ENCODE data around the gene TRIL.

The TRIL gene

DNA sequence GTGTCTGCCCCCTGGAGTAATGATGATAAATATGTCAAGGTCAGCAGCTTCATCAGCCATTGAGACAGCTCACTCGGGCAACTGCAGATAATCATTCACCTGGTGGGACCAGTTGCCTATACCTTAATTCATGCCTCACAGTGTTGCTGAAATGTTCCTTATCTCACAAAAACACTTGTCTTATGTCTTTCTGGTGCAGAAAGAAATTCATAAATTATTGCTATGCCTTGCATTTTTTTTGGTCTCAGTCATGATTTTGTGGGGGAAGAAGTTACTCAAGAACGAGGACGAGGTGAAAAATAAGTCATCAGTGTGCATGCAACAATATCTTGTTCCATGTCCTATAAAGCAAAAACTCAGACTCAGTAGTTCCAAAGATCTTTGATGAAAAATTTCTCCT, 16.0 kb downstream of the TRIL start:
- ChIA-PET CTCF (interaction anchor here (3.3 to 31.0 kb wide), 4 partner anchors 4 to 164 kb away, joined by 19 to 767 read pairs (median 396); partner anchors contain the start of gene TRIL), POLR2A (no interaction called here)
- no peak for DNase-seq (ENCODE audit: low read depth, low spot score)
- H3K4me3 ChIP-seq (ENCODE audit: low read depth, low read length), result no peak overlapping the region
- TF ChIP-seq, protein P1, sequence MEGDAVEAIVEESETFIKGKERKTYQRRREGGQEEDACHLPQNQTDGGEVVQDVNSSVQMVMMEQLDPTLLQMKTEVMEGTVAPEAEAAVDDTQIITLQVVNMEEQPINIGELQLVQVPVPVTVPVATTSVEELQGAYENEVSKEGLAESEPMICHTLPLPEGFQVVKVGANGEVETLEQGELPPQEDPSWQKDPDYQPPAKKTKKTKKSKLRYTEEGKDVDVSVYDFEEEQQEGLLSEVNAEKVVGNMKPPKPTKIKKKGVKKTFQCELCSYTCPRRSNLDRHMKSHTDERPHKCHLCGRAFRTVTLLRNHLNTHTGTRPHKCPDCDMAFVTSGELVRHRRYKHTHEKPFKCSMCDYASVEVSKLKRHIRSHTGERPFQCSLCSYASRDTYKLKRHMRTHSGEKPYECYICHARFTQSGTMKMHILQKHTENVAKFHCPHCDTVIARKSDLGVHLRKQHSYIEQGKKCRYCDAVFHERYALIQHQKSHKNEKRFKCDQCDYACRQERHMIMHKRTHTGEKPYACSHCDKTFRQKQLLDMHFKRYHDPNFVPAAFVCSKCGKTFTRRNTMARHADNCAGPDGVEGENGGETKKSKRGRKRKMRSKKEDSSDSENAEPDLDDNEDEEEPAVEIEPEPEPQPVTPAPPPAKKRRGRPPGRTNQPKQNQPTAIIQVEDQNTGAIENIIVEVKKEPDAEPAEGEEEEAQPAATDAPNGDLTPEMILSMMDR (IDR thresholded peaks at IDR 0.05; ENCODE audit: insufficient read depth, low read length, missing control alignments), result no peak

DNA sequence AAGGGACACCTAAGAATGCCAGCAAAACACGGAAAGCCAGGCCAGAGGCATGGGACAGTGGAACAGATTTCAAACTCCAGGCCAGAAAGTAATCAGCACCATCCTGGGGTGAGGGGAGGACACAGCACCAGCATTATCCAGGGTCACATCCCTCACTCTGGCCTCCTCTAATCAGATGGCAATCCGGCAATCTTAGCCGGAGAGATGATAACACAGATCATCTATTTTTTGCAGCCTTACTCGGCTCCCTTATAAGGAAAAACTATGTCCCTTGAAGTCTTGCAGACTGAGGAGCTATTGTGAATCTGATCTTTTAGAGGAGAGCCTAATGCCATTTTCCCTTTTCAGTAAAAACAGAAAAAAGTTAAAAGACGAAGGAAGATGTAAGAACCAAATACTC, 16.5 kb downstream of the TRIL start:
- H3K4me3 ChIP-seq (ENCODE audit: low read depth, low read length), result no peak overlapping the region
- DNase-seq (ENCODE audit: low read depth, low spot score), result no peak
- ChIA-PET POLR2A (no interaction called here), CTCF (interaction anchor here (3.3 to 31.0 kb wide), 4 partner anchors 4 to 165 kb away, joined by 19 to 767 read pairs (median 396); partner anchors contain the start of gene TRIL)
- TF ChIP-seq, protein P1 (IDR thresholded peaks at IDR 0.05; ENCODE audit: insufficient read depth, low read length, missing control alignments), result no peak

DNA sequence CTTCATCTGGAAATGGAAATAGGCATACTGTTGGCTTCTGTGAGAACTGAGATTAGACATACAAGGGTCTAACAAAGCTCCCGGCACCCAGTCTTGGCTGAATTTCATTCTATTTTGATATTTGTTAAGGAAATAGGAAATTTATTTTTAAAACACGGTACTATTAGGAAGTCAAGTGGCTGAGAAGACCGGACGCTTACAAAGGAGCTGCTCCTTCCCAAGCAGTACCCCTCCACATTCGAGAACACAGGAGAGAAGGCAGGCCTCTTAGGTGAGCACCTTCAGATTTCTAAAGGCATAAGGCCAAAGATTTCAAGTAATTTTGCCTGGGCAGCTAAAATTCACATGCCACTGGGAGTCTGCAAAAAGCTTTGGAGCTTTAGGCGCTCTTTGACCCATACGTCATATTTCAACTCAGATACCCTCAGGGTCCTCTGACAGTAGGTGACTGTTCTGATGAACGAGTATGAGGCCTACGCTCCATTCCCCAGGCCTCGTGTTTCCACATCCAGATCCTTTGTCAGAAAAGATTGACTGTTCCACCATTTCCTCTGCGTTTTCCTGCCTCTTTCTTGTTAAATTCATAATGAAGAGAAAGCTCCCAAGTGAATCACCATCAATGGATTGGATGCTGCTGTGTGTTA, 17.3 kb downstream of the TRIL start:
- no peak overlapping the region for H3K4me3 ChIP-seq (ENCODE audit: low read depth, low read length)
- ChIA-PET CTCF (interaction anchor here (0.9 to 31.0 kb wide), 5 partner anchors 5 to 165 kb away, joined by 3 to 767 read pairs (median 25); partner anchors contain the start of gene TRIL), POLR2A (no interaction called here)
- TF ChIP-seq, protein P1 (IDR thresholded peaks at IDR 0.05; ENCODE audit: insufficient read depth, low read length, missing control alignments), result no peak
- no peak for DNase-seq (ENCODE audit: low read depth, low spot score)

DNA sequence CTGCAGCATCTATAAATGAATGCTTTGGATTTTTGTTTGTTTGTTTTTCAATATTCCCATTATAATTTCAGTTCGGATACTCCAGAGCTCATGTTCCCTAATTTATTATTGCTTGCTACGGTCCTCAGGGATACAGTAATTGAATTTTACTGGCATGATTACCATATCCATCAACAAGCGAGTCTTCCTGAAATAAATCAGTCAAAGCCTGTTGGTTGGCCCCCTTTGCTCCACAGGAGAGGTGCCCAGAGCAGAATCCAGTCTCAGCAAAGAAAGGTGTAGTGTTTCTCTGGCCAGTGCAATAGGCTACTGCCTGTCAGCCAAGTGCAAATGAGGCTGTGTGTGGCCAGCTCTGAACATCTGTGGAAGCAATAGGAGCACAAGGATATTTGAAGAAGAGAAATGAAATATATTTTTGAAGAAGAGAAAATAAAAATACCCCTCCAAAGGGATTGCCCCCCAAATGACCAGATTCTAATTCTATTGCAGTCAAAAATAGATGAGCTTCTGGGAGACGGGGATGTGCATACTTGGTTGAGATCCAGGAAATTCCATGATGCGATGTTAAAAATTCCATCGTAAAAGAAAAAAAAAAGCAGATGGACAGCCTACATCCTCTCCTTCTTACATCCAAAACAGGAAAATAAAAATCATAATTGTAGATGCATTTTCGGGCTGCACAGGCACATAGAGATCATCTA, 18.1 kb downstream of the TRIL start:
- DNase-seq (ENCODE audit: low read depth, low spot score), result no peak
- TF ChIP-seq, protein P1 (IDR thresholded peaks at IDR 0.05; ENCODE audit: insufficient read depth, low read length, missing control alignments), result no peak
- ChIA-PET POLR2A (no interaction called here), CTCF (interaction anchor here (0.9 to 31.0 kb wide), 5 partner anchors 6 to 166 kb away, joined by 3 to 767 read pairs (median 25); partner anchors contain the start of gene TRIL)
- H3K4me3 ChIP-seq (ENCODE audit: low read depth, low read length), result no peak overlapping the region

DNA sequence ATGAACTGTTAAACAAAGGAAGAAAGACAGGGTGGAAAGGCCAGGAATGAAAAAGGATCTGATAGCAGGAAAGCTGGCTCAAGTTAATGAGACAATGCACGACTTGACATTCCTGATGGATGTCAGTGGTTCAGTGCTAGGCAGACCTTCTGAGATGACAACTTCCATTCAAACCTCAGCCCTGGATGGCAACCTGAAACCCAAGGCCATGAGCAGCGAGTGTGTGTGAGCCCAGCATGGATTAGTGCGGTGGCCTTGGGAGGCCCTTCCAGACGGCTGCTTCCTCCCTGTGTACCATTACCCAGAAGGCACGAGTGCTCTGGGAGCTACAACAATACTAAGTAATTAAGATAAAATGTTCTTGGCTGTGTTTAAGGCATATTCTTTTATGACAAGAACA, 18.8 kb downstream of the TRIL start:
- POLR2A ChIA-PET, result no interaction called here
- DNase-seq (ENCODE audit: low read depth, low spot score), result no peak
- H3K4me3 ChIP-seq (ENCODE audit: low read depth, low read length), result no peak overlapping the region
- CTCF ChIA-PET, result interaction anchor here (3.3 to 31.0 kb wide), 4 partner anchors 6 to 167 kb away, joined by 19 to 767 read pairs (median 396); partner anchors contain the start of gene TRIL
- TF ChIP-seq, protein P1 (IDR thresholded peaks at IDR 0.05; ENCODE audit: insufficient read depth, low read length, missing control alignments), result no peak

DNA sequence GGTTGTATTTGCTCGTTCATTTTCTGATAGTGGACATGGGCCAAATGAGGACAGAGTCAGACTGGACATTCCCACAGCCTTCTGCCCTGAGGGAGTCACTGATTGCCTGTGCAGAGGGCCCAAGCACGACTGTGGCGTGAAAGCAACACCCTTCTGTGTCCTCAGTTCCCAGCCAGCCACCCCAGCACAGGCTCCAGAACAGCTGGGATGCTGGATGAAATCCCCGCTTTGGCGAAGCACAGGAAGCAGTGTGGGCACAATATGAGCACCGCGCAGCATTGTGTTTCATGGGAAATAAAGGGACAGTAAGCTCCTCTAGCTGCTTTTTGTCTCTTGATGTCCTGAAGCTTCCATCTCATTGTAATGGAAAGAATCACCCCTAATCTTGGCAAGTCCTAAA, 20.5 kb downstream of the TRIL start:
- ChIA-PET POLR2A (no interaction called here), CTCF (interaction anchor here (1.5 to 31.0 kb wide), 5 partner anchors 4 to 169 kb away, joined by 4 to 767 read pairs (median 13); partner anchors contain the start of gene TRIL)
- TF ChIP-seq, protein P1 (IDR thresholded peaks at IDR 0.05; ENCODE audit: insufficient read depth, low read length, missing control alignments), result no peak
- DNase-seq (ENCODE audit: low read depth, low spot score), result no peak
- H3K4me3 ChIP-seq (ENCODE audit: low read depth, low read length), result no peak overlapping the region

All from AG04449 (cell line).